Mammary epithelial cell (primary cell): ENCODE measurements around the gene PRKN.

Source experiments
- CTCF ChIP-seq, 2 donors: IDR thresholded peaks in 1 of 2; conservative IDR thresholded peaks in 1 of 2; 2 replicates each; pipeline ENCODE4 v1.5.1; 2011 to 2012; ENCODE audit warnings: inconsistent platforms in 2 of 2, low read length in 2 of 2, mild to moderate bottlenecking in 2 of 2, control low read depth in 1 of 2, low read depth in 1 of 2; ENCODE audit not compliant: insufficient read depth in 1 of 2; ENCODE audit errors: extremely low read depth in 1 of 2
- EZH2 ChIP-seq: IDR thresholded peaks from 2 replicates; pipeline ENCODE4 v1.6.1; 2012; ENCODE audit warnings: low read length, inconsistent platforms, borderline replicate concordance

DNA sequence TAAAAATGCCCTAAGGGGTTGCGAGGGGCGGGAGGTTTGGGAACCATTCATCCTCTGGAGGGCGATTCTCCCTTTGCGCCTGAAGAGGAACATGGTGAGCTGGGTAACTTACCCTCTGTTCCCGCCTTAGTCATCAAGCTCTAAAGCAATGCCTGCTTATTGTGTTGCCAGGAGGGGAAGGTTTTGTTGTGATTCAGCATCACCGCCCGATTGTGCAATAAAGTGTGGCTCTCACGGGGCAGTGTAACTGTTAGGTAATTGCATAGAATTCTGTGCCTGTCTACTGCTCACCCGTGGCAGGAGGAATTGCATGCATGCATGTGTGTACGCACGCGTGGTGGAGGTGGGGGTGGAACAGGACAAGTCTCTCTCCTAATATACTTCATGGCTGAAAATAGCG, 1358.2 kb downstream of the PRKN start:
- TF ChIP-seq CTCF (conservative IDR thresholded peaks at IDR 0.05 in 1 of 2, IDR thresholded peaks at IDR 0.05 in 1 of 2; ENCODE audit: extremely low read depth in 1 of 2, insufficient read depth in 1 of 2, low read depth in 1 of 2, low read length in 2 of 2) (peak in 1 of 2 donors; percentile 30), EZH2 (no peak)
